ENCODE results near the gene EIF6.

EIF6 gene

DNA sequence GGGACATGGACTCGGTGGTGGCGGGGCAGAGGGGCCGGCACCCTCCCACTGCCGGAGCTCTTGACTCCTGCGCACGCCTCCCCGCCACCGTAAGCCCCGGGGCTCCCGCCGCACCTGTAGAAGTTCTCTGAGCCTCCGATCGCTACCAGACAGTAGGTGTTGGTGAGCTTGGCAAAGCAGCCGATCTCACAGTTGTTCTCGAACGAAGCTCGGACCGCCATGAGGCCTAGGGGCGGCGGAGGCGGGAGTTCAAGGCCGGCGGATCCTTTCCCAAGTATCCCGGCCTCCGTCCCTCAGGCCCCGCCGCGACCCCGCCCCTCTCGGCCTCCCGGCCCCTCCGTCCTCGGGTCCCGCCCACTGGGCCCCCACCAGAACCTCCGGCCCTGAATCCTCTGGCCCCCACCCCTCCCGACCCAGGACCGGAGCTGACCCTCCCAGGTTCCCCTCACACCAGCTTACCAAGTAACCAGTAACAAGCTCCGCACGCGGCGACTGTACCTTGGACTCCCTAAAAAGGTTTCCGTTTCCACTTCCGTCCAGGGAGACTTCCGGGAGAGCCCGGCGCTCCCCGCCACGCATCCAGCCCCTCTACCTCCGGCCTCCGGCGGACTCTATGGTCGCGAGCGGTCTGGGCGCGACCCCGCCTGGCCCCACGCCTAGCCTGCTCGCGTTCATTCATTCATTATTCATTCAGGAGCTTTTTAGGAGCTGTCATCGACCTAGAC lies at the start of gene EIF6:
Gene EIF6, minus strand, starts transcription at position 506 of the 725 bp plus-strand sequence. Its CDS starts 285 bp downstream, at position 221.
- H3K27ac ChIP-seq (ENCODE audit: low read depth, low read length), result peak within 1 kb of the TSS; percentile 62
- peak within 1 kb of the TSS; percentile 89 to 97 (median 93) for H3K9ac ChIP-seq (ENCODE audit: low read length in 5 of 5)
- peaks cover 0 to 9% (median 0%) of the 10 kb centered on the region in 5 donors for H3K27me3 ChIP-seq (ENCODE audit: control insufficient read depth in 5 of 5, insufficient read depth in 4 of 5, low read length in 5 of 5)
- peak within 1 kb of the TSS; percentile 84 to 94 (median 90) for H3K4me3 ChIP-seq (ENCODE audit: low read depth in 1 of 5, low read length in 5 of 5)
- H3K9me3 ChIP-seq (ENCODE audit: control insufficient read depth in 5 of 5, low read length in 5 of 5), result no peaks in the 10 kb centered on the region
- peaks cover 0 to 19% (median 14%) of the 10 kb centered on the region in 5 donors for H3K36me3 ChIP-seq (ENCODE audit: control insufficient read depth in 5 of 5, insufficient read depth in 5 of 5, low read length in 5 of 5)
- peaks cover 0 to 19% (median 18%) of the 10 kb centered on the region in 5 donors for H3K4me1 ChIP-seq (ENCODE audit: control insufficient read depth in 5 of 5, insufficient read depth in 5 of 5, low read length in 5 of 5)

DNA sequence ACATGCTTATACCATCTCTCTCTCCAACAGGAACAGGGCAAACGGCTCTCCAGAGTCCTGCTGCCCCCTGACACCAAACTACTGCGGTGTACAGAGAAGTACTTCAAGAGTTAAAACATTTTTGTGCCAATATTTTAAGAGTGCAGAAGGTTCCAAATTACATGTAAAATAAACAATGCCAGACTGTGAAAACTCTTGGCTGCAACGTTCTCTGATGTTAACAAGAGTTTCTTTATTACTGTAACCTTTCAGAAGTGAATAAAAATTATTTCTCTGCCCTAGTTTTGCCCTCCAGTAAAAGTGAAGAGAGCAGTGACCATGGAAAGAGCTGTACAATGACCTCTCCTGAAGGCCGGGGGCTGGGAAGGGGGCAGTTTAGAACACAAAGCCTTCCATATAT lies 49.0 kb upstream of the EIF6 start:
- H3K36me3 ChIP-seq (ENCODE audit: control insufficient read depth in 5 of 5, insufficient read depth in 5 of 5, low read length in 5 of 5), result peaks cover 0 to 13% (median 4%) of the 10 kb centered on the region in 5 donors
- no peak overlapping the region for H3K4me3 ChIP-seq (ENCODE audit: low read depth in 1 of 5, low read length in 5 of 5)
- H3K9me3 ChIP-seq (ENCODE audit: control insufficient read depth in 5 of 5, low read length in 5 of 5), result no peaks in the 10 kb centered on the region
- H3K4me1 ChIP-seq (ENCODE audit: control insufficient read depth in 5 of 5, insufficient read depth in 5 of 5, low read length in 5 of 5), result peaks cover 0 to 17% (median 5%) of the 10 kb centered on the region in 5 donors
- no peaks in the 10 kb centered on the region for H3K27me3 ChIP-seq (ENCODE audit: control insufficient read depth in 5 of 5, insufficient read depth in 4 of 5, low read length in 5 of 5)
- H3K27ac ChIP-seq (ENCODE audit: low read depth, low read length), result no peak overlapping the region
- no peak overlapping the region for H3K9ac ChIP-seq (ENCODE audit: low read length in 5 of 5)

DNA sequence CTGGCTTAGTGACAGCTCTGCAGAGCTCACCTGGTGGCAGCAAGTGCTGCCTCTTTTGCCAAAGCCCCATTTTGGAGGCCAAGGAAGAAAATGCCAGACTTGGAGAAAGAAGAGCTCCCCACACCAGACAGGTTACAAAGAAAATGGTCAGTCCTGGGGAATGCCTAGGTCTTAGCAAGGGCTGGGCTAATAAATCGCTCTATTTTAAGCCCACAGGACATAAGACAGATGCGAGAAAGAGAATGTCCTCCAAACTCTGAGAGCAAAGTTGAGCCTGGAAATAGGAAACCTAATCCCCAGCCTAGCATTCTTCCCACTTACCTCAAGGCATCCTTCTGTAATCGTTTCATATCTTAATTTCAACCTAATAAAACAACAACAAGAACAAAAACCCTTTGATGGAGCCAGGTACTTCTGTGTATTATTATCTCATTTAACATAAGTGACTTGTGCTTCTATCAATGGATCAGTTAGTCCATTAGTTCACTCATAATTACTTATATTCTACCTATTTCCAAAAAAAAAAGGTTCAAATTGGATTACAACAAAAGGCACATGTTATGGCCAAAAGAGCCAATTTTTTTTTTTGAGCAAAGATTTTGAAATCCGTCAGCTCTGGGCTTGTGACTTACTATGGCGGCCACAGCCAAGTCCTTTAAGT lies 48.1 kb upstream of the EIF6 start:
- no peak overlapping the region for H3K27ac ChIP-seq (ENCODE audit: low read depth, low read length)
- H3K9me3 ChIP-seq (ENCODE audit: control insufficient read depth in 5 of 5, low read length in 5 of 5), result no peaks in the 10 kb centered on the region
- H3K4me1 ChIP-seq (ENCODE audit: control insufficient read depth in 5 of 5, insufficient read depth in 5 of 5, low read length in 5 of 5), result peaks cover 0 to 17% (median 5%) of the 10 kb centered on the region in 5 donors
- no peak overlapping the region for H3K9ac ChIP-seq (ENCODE audit: low read length in 5 of 5)
- H3K27me3 ChIP-seq (ENCODE audit: control insufficient read depth in 5 of 5, insufficient read depth in 4 of 5, low read length in 5 of 5), result no peaks in the 10 kb centered on the region
- peaks cover 0 to 13% (median 4%) of the 10 kb centered on the region in 5 donors for H3K36me3 ChIP-seq (ENCODE audit: control insufficient read depth in 5 of 5, insufficient read depth in 5 of 5, low read length in 5 of 5)
- H3K4me3 ChIP-seq (ENCODE audit: low read depth in 1 of 5, low read length in 5 of 5), result no peak overlapping the region

DNA sequence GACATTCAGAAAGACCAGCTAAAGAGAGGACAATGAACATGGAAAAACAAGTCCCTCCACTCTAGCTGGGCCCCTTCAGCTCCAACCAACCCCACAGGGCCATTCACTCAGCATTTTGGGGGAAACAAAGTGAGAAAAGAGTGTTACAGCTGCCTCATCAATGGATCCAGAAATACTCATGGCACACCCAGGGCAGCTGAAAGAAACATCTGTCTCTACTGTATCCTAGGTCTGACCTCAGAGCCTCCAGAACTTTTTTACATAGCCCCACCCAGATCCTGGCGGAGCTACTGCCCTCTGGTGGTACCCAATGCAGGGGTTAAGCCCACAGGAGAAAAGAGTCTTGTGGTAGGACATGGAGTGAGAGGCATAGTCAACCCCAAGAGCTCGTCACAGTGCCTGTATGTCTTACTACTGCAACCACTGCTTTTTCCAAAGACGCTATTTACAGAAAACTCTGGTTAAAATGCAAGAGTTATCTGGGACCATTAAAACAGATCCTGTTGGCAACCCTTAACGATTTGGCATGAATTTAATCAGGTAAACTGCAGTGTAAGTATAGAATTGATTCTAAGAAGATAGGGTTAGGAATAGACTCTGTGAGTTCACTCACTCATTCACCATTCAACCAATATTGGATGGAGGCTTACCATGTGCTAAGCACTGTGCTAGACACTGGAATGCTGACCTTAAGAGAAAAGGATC lies 45.0 kb upstream of the EIF6 start:
- H3K9me3 ChIP-seq (ENCODE audit: control insufficient read depth in 5 of 5, low read length in 5 of 5), result no peaks in the 10 kb centered on the region
- no peak overlapping the region for H3K27ac ChIP-seq (ENCODE audit: low read depth, low read length)
- H3K9ac ChIP-seq (ENCODE audit: low read length in 5 of 5), result no peak overlapping the region
- peaks cover 0 to 17% (median 5%) of the 10 kb centered on the region in 5 donors for H3K4me1 ChIP-seq (ENCODE audit: control insufficient read depth in 5 of 5, insufficient read depth in 5 of 5, low read length in 5 of 5)
- H3K27me3 ChIP-seq (ENCODE audit: control insufficient read depth in 5 of 5, insufficient read depth in 4 of 5, low read length in 5 of 5), result no peaks in the 10 kb centered on the region
- peaks cover 0 to 21% (median 4%) of the 10 kb centered on the region in 5 donors for H3K36me3 ChIP-seq (ENCODE audit: control insufficient read depth in 5 of 5, insufficient read depth in 5 of 5, low read length in 5 of 5)
- H3K4me3 ChIP-seq (ENCODE audit: low read depth in 1 of 5, low read length in 5 of 5), result no peak overlapping the region

DNA sequence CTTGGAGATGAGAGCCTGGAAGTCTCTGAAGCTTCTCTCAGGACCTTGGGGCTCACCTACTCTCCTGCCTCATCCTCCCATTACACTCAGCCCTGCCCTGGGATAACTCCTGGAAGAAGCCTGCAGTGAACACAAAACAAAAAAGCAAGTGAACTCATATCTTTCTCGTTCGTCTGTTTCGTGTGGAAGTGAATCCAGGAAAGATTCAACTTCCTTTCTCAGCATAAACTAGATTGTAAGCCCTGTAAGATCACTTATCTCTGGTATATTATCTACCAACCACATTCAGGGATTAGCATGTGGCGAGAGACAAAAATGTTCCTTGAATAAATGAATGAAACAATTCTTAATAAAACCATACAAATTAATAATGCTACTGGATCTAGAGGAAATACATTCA lies 44.1 kb upstream of the EIF6 start:
- Histone ChIP-seq H3K36me3 (ENCODE audit: control insufficient read depth in 5 of 5, insufficient read depth in 5 of 5, low read length in 5 of 5) (peaks cover 0 to 21% (median 4%) of the 10 kb centered on the region in 5 donors), H3K27ac (ENCODE audit: low read depth, low read length) (no peak overlapping the region), H3K4me3 (ENCODE audit: low read depth in 1 of 5, low read length in 5 of 5) (no peak overlapping the region), H3K9me3 (ENCODE audit: control insufficient read depth in 5 of 5, low read length in 5 of 5) (no peaks in the 10 kb centered on the region), H3K4me1 (ENCODE audit: control insufficient read depth in 5 of 5, insufficient read depth in 5 of 5, low read length in 5 of 5) (peaks cover 0 to 8% (median 3%) of the 10 kb centered on the region in 5 donors), H3K27me3 (ENCODE audit: control insufficient read depth in 5 of 5, insufficient read depth in 4 of 5, low read length in 5 of 5) (no peaks in the 10 kb centered on the region), H3K9ac (ENCODE audit: low read length in 5 of 5) (no peak overlapping the region)

DNA sequence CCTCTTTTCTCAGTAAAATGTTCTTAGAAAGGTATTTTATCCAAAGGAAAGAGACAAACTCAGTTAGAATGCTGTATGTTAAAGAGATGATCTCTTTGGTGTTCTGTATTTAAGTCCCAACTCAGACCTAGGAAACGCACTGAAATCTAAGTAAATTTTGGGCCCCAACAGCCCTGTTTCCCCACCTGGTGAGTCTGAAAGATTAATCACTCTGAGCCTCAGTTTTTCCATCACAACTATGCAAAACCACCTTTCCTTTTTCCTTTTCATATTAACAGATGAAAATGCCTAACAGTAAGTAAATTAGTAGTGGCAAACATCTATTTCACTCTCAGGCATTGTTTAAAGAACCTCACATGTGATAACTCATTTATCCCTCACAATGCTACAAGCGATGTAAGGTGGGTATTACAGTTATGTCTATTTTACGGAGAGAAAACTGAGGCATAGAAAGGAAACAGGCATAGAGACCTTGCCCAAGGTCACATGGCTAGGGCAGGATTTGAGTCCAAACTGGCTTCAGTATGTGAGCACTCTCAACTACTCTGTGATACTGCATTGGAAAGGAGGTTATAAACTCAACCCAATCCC lies 43.6 kb upstream of the EIF6 start:
- Histone ChIP-seq H3K9ac (ENCODE audit: low read length in 5 of 5) (no peak overlapping the region), H3K27ac (ENCODE audit: low read depth, low read length) (no peak overlapping the region), H3K27me3 (ENCODE audit: control insufficient read depth in 5 of 5, insufficient read depth in 4 of 5, low read length in 5 of 5) (no peaks in the 10 kb centered on the region), H3K4me1 (ENCODE audit: control insufficient read depth in 5 of 5, insufficient read depth in 5 of 5, low read length in 5 of 5) (peaks cover 0 to 4% (median 0%) of the 10 kb centered on the region in 5 donors), H3K9me3 (ENCODE audit: control insufficient read depth in 5 of 5, low read length in 5 of 5) (no peaks in the 10 kb centered on the region), H3K4me3 (ENCODE audit: low read depth in 1 of 5, low read length in 5 of 5) (no peak overlapping the region), H3K36me3 (ENCODE audit: control insufficient read depth in 5 of 5, insufficient read depth in 5 of 5, low read length in 5 of 5) (peaks cover 0 to 21% (median 4%) of the 10 kb centered on the region in 5 donors)

DNA sequence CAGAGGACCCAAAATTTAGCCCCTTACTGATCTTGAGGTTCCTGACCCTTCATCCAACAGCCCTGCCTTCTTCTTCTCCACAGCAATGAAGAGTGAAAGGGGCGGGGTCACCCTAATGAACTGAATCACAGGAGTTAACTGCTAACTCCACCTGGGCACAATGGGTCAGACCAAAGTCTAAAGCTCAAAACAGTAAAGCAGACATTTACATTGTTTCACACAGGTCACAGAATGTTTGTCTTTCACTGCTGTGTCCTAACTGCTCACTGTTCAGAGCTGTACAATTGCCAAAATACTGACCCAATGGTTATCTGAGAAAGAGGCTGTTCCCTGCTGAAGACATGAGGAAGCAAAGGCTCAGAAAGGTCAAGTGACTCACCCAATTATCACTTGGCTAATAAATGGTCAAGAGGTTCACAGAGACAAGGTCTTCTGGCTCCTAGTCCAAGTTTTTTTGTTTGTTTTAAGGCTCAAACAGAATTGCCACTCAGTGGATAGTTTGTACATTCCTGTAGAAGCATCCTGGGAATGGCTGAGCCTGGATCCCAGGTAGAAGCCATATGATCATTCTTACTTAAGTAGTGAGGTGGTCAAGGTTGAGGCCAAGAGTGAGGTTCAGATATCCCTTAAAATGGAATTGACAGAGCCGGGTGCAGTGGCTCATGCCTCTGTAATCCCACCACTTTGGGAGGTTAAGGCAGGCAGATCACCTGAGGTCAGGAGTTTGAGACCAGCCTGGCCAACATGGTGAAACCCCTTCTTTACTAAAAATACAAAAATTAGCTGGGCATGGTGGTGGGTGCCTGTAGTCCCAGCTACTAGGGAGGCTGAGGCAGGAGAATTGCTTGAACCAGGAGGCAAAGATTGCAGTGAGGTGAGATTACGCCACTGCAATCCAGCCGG lies 42.8 kb upstream of the EIF6 start:
- no peaks in the 10 kb centered on the region for H3K27me3 ChIP-seq (ENCODE audit: control insufficient read depth in 5 of 5, insufficient read depth in 4 of 5, low read length in 5 of 5)
- H3K36me3 ChIP-seq (ENCODE audit: control insufficient read depth in 5 of 5, insufficient read depth in 5 of 5, low read length in 5 of 5), result peaks cover 0 to 18% (median 4%) of the 10 kb centered on the region in 5 donors
- H3K4me1 ChIP-seq (ENCODE audit: control insufficient read depth in 5 of 5, insufficient read depth in 5 of 5, low read length in 5 of 5), result no peaks in the 10 kb centered on the region
- no peaks in the 10 kb centered on the region for H3K9me3 ChIP-seq (ENCODE audit: control insufficient read depth in 5 of 5, low read length in 5 of 5)
- H3K4me3 ChIP-seq (ENCODE audit: low read depth in 1 of 5, low read length in 5 of 5), result no peak overlapping the region
- no peak overlapping the region for H3K27ac ChIP-seq (ENCODE audit: low read depth, low read length)
- no peak overlapping the region for H3K9ac ChIP-seq (ENCODE audit: low read length in 5 of 5)

DNA sequence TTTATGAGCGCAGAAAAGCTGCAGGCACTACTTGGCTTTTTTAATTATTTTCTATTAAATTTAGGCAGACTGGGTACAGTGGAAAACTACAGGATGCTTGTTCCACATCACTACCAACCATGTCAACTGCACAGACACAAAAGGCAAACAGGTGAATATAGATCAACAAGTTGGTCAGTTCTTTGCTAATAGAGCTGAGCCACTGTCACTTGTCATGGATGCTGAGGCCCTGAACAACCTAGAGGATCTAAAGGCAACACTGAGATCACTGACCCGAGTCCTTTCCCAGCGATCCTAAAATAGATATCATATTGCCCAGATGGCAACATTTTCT lies 42.1 kb upstream of the EIF6 start:
- Histone ChIP-seq H3K4me3 (ENCODE audit: low read depth in 1 of 5, low read length in 5 of 5) (no peak overlapping the region), H3K27ac (ENCODE audit: low read depth, low read length) (no peak overlapping the region)

DNA sequence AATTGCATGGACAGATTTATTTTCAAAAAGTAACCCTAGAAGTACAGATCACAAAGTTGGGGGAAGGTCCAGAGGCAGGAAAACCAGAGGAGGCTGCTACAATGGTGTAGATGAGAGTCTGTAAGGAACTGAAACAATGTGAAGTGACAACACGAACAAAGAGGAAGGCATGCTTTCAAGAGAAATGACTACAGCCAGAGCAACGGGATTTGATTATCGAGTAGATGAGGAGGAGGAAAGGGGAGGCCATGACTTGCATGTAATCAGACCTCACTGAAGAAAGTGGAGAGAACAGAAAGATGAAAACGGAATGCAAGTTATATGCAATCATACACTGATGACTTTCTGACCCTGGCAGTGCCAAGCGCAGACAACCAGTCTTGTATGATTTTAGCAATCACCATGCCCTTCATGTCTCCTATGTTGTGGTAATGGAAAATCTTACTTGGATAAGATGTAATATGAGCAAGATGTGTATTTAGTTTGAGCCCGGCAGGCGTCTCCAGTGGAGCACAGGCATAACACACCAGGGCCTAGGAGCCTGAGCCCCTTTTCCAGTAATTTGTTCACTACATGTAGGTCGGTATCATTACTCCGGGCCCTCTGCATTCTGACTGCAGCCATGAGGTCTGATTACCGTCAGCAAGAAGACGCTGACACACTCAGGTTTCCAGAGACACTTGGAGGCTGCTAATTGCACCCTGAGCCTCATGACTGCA lies 41.6 kb upstream of the EIF6 start:
- peaks cover 0 to 15% (median 2%) of the 10 kb centered on the region in 5 donors for H3K36me3 ChIP-seq (ENCODE audit: control insufficient read depth in 5 of 5, insufficient read depth in 5 of 5, low read length in 5 of 5)
- H3K27ac ChIP-seq (ENCODE audit: low read depth, low read length), result no peak overlapping the region
- H3K9me3 ChIP-seq (ENCODE audit: control insufficient read depth in 5 of 5, low read length in 5 of 5), result no peaks in the 10 kb centered on the region
- H3K4me3 ChIP-seq (ENCODE audit: low read depth in 1 of 5, low read length in 5 of 5), result no peak overlapping the region
- H3K27me3 ChIP-seq (ENCODE audit: control insufficient read depth in 5 of 5, insufficient read depth in 4 of 5, low read length in 5 of 5), result no peaks in the 10 kb centered on the region
- H3K9ac ChIP-seq (ENCODE audit: low read length in 5 of 5), result no peak overlapping the region
- H3K4me1 ChIP-seq (ENCODE audit: control insufficient read depth in 5 of 5, insufficient read depth in 5 of 5, low read length in 5 of 5), result no peaks in the 10 kb centered on the region

More for the DNA sequence above, 42.1 kb upstream of the EIF6 start:
- no peaks in the 10 kb centered on the region for H3K9me3 ChIP-seq (ENCODE audit: control insufficient read depth in 5 of 5, low read length in 5 of 5)
- H3K36me3 ChIP-seq (ENCODE audit: control insufficient read depth in 5 of 5, insufficient read depth in 5 of 5, low read length in 5 of 5), result peaks cover 0 to 15% (median 2%) of the 10 kb centered on the region in 5 donors
- H3K4me1 ChIP-seq (ENCODE audit: control insufficient read depth in 5 of 5, insufficient read depth in 5 of 5, low read length in 5 of 5), result no peaks in the 10 kb centered on the region
- H3K9ac ChIP-seq (ENCODE audit: low read length in 5 of 5), result no peak overlapping the region
- no peaks in the 10 kb centered on the region for H3K27me3 ChIP-seq (ENCODE audit: control insufficient read depth in 5 of 5, insufficient read depth in 4 of 5, low read length in 5 of 5)

All from subcutaneous abdominal adipose tissue (tissue), 5 donors.